T1000 (cell line): ENCODE measurements around the gene SATB2.

Source experiments
- DNase-seq: peaks from one replicate; lab custom pipeline; 2025; ENCODE audit warnings: mixed read lengths; lab: John Stamatoyannopoulos, UW

SATB2 gene

DNA sequence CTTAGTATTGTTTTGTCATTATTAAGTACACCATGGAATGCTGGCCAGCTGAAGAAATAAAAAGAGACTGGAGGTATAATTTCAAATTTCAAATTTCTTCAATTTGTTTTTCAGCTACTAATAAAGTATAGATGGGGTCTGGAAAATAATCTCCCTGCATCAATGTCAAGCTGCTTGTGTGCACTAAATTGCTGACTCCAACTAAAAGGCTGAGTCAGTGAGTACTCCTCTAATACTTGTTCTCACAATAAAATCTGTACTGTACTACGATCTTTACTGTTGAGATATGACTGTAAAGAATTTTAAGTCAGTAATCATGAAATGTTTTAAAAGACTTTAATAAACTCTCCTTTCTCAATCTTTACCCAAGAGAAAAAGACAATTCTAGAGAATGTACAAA, 131.9 kb downstream of the SATB2 start:
- DNase-seq = no peak

DNA sequence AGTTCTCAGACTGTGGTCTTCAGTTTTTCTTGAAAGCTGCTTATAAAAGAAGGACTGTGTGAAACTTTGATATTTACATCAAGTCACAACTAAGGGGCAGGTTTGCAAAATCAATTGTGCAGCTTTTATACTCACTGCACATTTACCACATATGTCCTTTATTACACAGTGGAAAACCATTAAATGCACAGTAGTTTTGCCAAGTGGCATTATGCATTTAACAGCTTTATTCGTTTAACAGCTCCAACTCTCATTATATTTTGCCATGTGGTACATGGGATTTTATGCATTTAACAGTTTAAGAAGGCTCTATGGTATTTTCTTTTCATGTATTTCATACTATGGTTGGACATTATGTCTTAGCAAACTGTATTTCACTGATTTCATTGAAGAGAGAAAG, 135.6 kb downstream of the SATB2 start:
- no peak for DNase-seq

DNA sequence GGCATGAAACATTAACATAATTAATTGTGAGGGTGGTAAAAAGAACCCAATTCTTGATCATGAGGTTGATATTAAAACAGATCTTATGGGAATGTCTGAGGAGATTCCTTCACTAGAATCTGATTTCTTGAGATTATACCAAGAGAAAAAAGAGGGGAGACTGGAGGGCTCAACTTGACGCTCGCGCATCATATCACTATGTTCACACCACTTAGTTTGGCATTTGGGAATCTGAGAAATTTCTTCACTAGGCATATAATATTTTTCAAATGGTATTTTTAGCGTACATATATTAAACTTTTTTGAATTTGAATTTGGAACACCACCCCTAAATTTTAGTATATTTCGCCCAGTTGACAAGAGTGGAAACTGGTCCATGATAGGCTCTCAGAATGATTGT, 140.1 kb downstream of the SATB2 start:
- DNase-seq = no peak

DNA sequence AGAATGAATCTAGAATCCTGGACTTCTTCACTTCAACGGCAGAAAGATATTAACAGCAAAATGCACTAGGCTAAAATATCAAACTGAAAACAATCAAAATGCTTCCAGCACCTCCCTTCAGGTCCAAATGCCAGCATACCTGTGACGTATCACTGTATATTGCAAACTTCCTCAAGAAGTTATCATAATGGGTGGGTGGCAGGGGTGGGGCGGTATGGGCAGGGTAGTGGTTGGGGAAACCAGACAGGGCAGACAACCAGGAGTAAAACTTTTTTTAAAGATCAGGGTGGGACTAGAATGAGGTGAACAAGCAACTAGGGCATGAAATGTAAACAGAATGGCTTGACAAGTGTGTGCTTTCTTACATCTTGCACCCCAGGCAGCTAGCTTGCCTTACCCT, 140.9 kb downstream of the SATB2 start:
- no peak for DNase-seq

DNA sequence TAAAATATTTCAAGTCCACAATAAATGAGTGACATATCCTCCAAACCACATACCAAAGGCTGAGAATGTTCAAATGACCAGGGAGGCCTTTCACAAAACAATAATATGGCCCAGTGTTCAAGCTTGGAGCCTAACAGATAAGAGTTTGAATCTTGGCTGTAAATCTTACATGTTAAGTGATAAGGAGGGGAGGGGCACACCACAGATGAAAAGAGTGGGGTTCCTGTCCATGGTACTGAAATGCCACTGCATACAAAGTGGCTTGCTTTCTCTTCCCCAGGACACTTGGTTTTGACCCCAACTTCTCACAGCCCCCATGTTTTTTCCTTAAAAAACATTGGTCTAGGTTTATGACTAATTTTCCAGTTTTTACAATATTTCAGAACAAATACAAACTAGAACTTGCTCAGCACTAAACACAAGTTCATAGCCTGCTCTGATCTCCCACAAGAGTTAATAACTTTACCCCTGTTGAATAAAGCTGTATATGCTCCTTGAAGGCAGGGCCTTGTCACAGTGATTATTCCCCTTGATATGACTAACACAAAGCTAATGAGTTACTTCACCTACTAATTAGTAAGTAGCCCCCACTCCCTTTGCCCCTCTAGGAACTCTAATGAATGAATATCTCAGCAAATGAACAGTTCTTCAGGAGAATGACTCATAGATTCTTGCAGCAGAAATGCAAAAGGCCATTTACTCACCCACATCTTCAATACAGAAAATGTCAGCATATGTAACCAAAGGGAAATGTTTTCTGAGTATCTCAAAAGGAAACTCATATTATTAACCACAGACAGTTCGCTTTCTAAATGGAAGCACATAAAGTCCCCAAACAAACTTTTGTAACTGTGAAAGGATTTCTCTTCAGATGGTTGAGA, 142.2 kb downstream of the SATB2 start:
- no peak for DNase-seq

DNA sequence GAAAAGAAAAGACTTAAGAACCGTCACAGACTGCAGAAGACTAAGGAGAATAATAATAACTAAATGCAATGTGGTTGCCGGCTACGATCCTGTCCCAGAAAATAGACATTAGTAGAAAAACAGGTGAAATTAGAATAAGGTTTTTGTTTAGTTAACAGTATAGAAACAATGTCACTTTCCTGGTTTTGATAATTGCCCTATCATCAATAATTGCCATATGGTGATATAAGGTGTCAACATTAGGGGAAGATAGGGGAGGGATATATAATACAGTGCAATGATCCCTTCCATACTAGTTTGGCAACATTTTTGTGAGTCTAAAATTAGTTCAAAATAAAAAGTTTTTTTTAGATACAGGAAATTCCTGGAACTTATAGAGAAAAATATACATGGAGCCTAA, 144.8 kb downstream of the SATB2 start:
- DNase-seq = no peak

DNA sequence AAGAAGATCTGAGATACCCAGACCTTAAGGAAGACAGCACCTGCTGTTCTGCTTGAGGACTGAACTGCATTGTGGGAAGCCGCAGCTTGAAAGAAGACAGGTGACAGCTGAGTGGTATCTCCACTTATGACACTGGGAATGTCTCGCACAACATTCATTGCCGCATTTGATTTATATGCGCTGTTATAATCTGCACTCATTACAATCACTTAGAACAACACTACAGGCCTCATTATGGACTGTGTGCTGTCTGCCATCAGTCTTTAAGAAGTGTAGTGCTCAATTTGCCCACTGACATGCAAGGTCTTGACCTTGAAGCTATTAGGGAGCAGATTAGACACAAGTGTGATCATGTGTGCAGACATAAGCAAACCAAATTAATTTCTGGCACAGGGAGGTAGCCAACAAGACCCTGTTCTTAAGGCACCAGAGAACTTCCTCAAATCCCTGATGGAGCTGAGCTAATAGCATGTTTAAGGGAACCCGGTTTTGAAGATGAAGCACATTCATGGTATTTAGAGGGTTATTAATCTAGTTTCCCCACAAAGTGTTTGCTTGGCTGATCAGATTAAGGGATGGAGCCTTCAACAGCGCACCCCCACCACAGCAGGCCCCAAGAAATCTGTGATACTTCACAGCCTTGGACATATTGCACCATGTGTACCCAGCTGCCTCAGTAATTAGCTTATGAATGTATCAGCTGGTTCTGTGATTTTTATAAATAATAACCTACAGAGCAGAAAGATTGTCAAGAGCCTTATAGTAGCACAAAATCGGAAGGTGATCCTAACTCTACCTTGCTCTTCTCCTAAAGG, 146.8 kb downstream of the SATB2 start:
- no peak for DNase-seq

DNA sequence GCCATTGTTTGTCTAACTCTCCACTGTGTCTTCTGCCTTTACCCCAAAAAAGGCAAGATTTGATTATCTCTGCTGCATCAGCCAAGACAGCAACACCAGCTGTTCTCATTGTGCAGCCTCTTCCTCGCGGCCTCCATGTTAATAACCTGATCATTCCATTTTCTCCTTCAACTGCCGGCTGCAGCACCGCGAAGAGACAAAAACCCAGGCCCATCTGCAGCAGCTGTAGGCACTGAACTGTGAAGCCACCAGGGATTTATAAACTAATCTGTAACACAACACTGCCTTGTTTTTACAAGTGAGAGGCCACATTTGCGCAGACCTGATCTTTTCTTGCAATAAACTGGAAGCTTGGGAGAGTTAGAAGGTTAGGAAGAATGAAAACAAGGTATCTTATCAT, 147.8 kb downstream of the SATB2 start:
- DNase-seq = no peak

DNA sequence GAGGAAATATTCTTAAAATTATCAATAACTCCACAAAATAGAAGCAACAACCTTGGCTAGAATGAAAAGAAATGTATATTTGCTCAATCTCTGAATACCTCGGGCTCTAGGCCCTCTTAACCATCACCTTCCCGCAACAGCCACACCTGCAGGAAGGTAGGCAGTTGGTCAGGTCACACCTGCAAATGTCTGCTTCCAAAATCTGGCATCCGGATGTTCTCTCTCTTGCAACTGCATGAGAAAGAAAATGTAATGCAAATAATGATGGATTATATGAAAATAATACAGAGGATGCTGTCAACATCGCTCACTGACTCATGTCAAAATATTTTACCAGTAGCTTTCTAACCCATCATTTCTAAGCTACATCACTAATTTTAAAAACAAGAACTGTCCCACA, 148.3 kb downstream of the SATB2 start:
- DNase-seq = no peak

DNA sequence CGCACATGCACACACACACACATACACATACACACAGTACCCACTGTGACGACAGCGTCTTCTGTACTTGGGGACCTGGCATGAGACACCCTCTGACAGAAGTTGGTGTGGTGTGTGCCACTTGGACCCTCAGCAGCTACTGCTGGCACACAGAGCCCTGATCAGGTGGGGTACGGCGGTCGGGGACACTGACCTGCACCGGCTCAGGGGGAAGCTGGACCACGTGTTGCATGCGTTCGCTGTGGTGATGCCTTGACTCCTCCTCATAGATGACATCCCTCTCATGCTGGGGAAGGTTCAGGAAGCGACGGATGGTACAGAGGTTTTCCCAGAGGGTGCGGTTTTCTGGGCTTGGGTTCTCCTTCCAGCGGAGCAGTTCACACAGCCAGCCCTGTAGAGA, 149.2 kb downstream of the SATB2 start:
- no peak for DNase-seq

DNA sequence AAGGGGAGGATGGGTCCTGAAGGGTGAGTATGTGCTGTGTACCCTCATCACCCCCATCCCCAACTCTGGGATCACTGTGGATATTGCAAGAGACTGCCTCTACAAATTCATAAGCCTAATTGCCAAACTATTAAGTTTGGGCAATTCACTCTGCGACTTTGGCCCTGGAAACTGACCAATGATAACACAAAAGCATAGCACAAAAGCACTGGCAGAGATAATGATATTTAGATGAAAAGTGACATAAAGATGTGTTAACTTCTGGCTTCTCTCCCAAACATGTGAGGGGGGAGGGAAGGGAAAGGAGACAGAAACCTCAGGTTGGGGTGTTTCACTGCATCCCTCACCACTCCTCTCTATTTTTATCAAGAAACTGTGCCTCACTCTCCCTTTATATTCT, 150.3 kb downstream of the SATB2 start:
- no peak for DNase-seq

DNA sequence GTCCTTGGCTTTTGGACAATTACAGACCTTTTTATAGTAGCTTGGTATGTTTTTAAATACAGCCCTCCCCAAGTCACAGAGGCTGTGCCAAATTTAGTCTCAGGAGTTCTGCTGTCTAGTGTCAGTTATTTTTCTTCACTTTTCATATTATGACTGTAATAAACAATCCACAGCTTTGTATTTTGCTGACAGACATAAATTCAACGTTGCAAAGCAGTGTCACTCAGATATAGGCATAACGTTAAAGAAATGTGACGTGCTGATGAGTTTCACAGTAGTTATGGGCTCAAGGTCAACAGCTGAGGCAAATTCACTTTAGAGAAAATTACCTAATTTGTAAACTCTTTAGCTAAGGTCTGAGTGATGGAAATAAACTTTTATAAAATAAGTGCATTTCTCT, 151.6 kb downstream of the SATB2 start:
- no peak for DNase-seq

DNA sequence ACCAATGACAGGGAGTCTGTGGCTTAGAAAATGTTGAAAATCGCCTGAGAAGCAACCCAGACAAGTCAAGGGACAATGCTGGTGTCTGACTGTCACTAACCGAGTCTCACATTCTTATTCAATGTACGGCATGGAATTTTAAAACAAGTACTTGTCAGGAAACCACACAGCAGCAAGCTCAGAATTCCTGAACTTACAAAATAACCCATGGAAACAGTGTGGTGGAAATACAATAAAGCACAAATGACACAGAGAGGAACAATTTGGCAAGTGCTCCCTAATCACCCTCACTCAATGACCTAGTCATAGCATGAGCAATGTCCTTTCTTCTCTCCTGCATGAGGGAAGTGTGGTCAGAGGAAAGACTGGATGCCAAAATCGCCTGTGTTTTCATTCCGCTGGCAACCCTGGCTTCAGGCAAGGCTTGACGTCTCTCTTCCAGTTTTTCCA, 154.0 kb downstream of the SATB2 start:
- peak; percentile 53 for DNase-seq

DNA sequence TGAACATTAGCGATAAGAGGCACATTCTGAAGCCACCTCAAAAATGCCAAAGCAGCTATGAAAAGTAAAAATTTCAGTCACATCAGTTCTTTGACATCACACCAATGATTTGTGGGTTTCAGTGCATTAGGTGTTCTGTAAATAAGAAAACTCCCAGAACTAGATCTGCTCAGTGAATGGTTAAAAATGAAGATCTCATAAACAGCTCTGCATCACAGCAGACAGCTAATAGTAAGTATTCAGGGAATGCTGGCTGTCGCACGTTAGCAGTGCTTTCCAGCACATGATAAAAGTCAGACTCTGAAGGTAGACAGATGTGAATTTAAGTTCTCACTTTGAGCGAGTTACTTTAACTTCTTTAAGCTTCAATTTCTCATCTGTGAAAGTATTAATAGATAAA, 154.9 kb downstream of the SATB2 start:
- no peak for DNase-seq

DNA sequence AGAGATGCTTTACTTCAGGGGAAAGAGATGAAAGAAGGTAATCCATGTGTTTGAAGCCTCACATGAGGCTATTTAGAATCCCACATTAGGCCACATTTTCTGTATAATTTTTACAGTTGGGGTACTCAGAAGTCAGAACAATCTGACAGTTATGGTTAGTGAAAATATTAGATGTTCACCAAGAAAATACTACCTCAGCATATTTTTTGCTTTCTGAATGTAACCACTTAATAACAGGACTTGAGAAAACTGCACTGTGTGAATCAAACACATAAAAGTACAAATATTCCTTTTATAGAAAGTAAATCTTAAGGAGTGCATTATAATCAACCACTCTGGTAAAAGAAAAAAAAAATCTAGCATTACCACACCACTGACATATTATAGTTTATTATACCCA, 169.3 kb downstream of the SATB2 start:
- no peak for DNase-seq

DNA sequence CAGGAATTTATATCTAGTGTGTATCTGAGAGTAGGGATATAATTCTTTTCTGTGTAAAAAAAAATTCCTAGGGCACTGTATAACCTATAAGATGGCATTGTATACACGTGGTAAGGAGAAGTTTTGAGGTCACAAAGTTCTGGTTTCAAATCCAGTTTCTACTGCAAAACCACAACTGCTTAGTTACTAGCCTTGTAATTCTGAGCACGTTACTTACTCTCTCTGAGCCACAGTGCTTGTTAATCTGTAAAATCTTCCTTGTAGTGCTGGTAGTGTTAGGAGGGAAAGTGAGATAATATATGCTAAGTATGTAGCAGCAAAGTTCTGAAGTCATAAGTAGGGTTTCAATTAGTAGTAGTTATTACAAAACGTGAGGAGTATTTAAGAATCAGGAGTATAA, 175.4 kb downstream of the SATB2 start:
- DNase-seq = no peak

DNA sequence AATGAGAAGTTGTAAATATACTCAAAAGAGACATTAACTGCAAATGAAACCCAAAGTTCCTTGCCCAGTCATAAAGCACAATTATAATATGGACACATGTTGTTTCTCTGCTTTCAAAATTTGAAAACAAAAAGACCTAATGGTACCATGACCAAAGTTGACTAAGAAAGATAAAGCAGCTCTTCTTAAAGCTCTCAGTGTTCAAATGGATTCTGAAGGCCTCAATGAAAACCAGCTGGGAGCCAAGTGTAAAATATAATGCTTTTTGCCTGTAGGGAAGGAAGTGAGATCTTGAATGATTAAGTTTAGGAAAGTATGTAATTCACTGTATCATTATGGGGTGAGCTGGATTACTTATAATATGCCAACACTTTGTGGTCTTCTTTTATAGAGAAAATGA, 178.6 kb downstream of the SATB2 start:
- DNase-seq = no peak

DNA sequence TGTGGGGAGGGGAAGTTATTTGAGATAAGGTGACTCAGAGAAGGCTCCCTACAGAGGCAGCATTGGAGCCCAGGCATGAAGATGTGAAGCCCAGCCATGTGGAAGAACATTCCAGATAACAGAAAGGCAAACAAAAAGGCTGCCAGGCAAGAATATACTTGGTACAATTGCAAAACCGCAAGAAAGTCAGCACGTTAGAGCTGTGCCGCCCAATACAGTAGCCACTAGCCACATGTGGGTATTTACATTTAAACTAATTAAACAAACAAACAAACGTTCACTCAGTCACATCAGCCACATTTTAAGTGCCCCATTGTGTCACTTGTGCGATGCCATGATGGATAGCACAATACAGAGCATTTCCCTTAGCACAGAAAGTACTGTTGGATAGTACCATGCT, 179.6 kb downstream of the SATB2 start:
- DNase-seq = no peak

DNA sequence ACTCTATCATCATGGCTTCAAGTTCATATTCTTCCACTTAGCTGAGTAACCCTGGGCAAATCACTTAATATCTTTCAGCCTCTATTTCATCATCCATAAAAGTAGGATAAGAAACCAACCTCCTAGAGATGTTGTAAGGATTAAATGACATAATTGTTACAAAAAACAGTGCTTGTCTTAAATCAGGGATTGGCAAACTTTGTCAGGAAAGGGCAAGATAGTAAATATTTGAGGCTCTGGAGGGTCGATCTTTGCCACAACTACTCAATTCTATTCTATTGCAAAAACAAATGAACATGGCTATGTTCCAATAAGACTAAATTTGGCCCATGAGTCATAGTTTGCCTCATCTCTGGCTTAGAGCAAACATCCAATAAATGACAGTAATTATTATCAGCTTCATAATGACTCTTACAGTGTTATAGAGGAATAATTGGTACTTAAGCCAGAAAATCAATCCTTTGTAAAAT, 184.7 kb downstream of the SATB2 start:
- no peak for DNase-seq

DNA sequence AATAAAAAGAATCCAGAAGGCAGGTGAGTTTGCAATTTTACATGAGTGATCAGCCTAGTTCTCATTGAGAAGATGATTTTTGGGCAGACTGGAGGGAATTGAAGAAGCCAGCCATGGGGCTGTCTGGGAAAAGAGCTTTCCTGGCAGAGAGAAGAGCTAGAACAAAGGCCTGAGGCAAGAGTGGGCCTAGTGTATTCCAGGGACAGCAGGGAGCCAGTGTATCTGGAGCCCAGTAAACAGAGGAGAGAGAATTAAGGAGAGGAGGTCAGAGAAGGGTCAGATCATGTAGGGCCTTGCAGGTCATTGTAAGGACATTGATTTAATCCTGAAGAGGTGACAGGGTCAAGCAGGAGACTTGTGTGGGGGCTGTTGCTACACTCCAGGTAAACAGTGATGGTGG, 195.8 kb downstream of the SATB2 start:
- no peak for DNase-seq

DNA sequence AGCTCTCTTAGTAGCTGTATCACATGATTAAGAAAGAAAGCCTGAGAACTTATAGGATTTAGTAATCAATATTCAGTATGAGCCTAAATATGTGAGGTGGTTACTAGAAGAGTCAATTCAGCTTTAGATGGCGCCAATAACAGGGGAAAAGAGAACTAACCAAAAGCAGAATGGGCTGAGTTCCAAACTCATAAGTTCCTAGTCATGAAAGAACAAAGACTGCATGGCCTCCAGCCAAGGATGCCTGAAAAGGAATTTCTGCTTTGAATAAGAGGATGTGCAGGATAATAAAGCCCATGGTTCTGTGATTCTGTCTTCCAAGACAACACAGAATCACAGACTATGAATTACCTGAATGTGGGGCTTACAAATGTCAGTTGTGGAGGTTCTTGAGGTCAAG, 196.5 kb downstream of the SATB2 start:
- DNase-seq = no peak

DNA sequence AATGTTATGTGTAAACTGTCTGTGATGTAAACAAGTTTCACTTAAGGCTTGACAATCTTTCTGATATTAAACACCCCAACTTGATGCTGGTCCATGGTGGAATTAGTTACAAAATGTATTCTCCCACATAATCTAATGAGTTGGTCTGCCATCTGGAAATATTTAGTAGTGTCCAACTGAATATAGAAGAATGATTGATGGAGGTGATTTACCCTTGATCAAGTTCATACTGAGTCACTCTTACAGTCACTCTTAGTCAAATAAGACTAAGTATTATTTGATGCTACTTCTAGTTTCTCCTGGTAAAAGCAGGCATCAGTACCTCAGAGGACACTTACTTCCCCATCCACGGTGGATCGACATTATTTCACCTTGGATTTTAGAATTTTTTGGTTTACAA, 198.1 kb downstream of the SATB2 start:
- no peak for DNase-seq

DNA sequence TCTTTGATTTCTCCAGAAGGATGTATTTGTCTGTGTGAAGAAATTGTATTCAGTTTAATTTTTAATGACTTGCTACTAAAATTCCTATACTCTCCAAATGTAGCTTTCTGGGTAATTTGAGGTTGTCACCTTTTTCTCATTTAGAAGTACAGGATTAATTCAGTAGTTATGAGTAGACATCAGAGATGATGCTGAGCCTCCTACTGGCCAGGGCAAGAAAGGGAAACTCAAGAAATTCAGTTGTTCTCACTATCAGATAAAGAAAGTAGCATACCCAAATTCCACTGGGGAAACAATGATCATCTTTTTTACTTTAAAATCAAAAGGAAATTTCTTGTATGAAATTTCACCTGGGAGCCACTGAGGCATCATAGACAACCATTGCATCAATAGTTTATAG, 199.4 kb downstream of the SATB2 start:
- DNase-seq = no peak
